AG04449 (cell line): ENCODE results near the gene STARD4.

Experiments
- CTCF ChIA-PET: fragments of 350-600 bp; formaldehyde crosslinking; extraction: SDS; loops from one replicate; lab custom pipeline; 2021; ENCODE audit warnings: antibody characterized with exemption; lab: Yijun Ruan, JAX
- POLR2A ChIA-PET: fragments of 400-600, 350-600 bp; formaldehyde crosslinking; extraction: SDS; loops from one replicate; lab custom pipeline; 2020; ENCODE audit warnings: antibody characterized with exemption, inconsistent platforms; lab: Yijun Ruan, JAX
- DNase-seq: peaks from one replicate; pipeline ENCODE4 v3.0.0-alpha.2; 2010; ENCODE audit warnings: low read depth, low spot score
- H3K4me3 ChIP-seq: 2 replicates; pipeline ENCODE4 v1.5.1; 2011; ENCODE audit warnings: low read depth, mild to moderate bottlenecking, control low read depth, low read length
- TF ChIP-seq, protein P1 (sequence below): IDR thresholded peaks from one replicate; pipeline ENCODE4 v1.5.1; 2011; ENCODE audit warnings: mild to moderate bottlenecking, moderate library complexity, low read length, control low read depth, inconsistent platforms; ENCODE audit not compliant: insufficient read depth; ENCODE audit errors: missing control alignments

Gene STARD4

DNA sequence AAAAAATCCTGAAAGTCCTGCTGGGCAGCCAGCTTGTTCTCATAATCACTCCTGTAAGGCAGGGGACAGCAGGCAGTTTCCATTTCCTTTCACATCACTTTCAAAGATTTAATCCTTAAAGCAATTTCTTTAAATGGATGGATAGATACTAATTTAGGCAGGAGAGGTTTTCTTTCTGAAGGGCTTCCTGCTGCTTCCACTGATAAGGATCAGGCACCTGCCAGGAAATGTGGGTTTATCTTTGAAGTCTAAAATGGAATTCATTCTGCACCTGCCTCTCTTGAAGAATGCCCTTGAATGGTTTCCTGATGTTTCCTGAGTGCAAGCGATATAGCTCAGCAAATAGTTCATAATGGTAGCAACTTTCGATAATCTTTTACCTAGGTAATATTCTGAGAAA is 64.5 kb downstream of the STARD4 start:
- H3K4me3 ChIP-seq: no peak overlapping the region
- no peak for DNase-seq
- TF ChIP-seq, protein P1, sequence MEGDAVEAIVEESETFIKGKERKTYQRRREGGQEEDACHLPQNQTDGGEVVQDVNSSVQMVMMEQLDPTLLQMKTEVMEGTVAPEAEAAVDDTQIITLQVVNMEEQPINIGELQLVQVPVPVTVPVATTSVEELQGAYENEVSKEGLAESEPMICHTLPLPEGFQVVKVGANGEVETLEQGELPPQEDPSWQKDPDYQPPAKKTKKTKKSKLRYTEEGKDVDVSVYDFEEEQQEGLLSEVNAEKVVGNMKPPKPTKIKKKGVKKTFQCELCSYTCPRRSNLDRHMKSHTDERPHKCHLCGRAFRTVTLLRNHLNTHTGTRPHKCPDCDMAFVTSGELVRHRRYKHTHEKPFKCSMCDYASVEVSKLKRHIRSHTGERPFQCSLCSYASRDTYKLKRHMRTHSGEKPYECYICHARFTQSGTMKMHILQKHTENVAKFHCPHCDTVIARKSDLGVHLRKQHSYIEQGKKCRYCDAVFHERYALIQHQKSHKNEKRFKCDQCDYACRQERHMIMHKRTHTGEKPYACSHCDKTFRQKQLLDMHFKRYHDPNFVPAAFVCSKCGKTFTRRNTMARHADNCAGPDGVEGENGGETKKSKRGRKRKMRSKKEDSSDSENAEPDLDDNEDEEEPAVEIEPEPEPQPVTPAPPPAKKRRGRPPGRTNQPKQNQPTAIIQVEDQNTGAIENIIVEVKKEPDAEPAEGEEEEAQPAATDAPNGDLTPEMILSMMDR: no peak
- CTCF ChIA-PET: interaction anchor here (0.6 kb wide), 1 partner anchor 288 kb away, joined by 3 read pairs; no protein-coding TSS in a partner anchor
- POLR2A ChIA-PET: no interaction called here

DNA sequence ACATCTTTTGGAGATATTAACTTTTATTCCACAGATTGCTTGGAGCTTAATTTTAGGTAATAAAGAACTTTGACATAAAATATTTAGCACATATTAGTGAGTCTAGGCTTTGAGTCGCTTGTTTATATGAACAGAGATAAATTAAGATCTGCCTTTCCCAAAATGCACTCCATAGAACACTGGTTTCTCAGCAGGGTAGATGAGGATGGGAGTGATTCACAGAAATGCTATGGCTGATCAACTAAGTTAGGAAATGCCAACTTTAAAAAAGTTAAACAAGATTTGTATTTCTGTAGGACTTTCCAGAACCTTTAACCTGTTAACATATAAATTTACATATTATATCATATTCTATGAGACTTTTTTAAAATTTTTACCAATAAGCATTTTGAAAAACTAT is 65.2 kb downstream of the STARD4 start:
- no peak for DNase-seq

More for the DNA sequence above, 65.2 kb downstream of the STARD4 start:
- TF ChIP-seq, protein P1: no peak
- ChIA-PET CTCF (no interaction called here), POLR2A (no interaction called here)
- no peak overlapping the region for H3K4me3 ChIP-seq
